ENCODE data around the gene RPL7A.
"Not testable (repeated sequence)": the region's sequence is repeated elsewhere in the genome, so short reads cannot be mapped to it uniquely, and the experiment has no call there.

RPL7A gene

GRCh38 chr9:133383438-133383837 is 35.4 kb downstream of the RPL7A start:
- Histone ChIP-seq H3K9me3 (ENCODE audit: low read length) (no peaks in the 10 kb centered on the region), H3K27me3 (ENCODE audit: insufficient read depth, low read length) (no peaks in the 10 kb centered on the region), H2AFZ (ENCODE audit: low read depth, low read length) (no peak overlapping the region), H3K4me3 (ENCODE audit: low read length) (no peak overlapping the region), H3K36me3 (ENCODE audit: insufficient read depth, low read length) (no peaks in the 10 kb centered on the region), H3K4me1 (ENCODE audit: insufficient read depth, low read length) (no peaks in the 10 kb centered on the region)

- Histone ChIP-seq H3K36me3 (ENCODE audit: insufficient read depth, low read length) (no peaks in the 10 kb centered on the region), H2AFZ (ENCODE audit: low read depth, low read length) (no peak overlapping the region), H3K27me3 (ENCODE audit: insufficient read depth, low read length) (no peaks in the 10 kb centered on the region), H3K4me3 (ENCODE audit: low read length) (no peak overlapping the region), H3K4me1 (ENCODE audit: insufficient read depth, low read length) (no peaks in the 10 kb centered on the region), H3K9me3 (ENCODE audit: low read length) (no peaks in the 10 kb centered on the region)
Measured at GRCh38 chr9:133384736-133385321, 36.8 kb downstream of the RPL7A start.

GRCh38 chr9:133385452-133385851 is 37.4 kb downstream of the RPL7A start:
- Histone ChIP-seq H3K4me3 (ENCODE audit: low read length) (no peak overlapping the region), H3K36me3 (ENCODE audit: insufficient read depth, low read length) (no peaks in the 10 kb centered on the region)

GRCh38 chr9:133386338-133386737 is 38.3 kb downstream of the RPL7A start:
- H3K4me1 ChIP-seq (ENCODE audit: insufficient read depth, low read length) = no peaks in the 10 kb centered on the region
- H3K9me3 ChIP-seq (ENCODE audit: low read length) = no peaks in the 10 kb centered on the region
- H3K36me3 ChIP-seq (ENCODE audit: insufficient read depth, low read length) = no peaks in the 10 kb centered on the region
- no peaks in the 10 kb centered on the region for H3K27me3 ChIP-seq (ENCODE audit: insufficient read depth, low read length)
- H3K4me3 ChIP-seq (ENCODE audit: low read length) = no peak overlapping the region
- no peak overlapping the region for H2AFZ ChIP-seq (ENCODE audit: low read depth, low read length)

More at GRCh38 chr9:133385452-133385851, 37.4 kb downstream of the RPL7A start:
- Histone ChIP-seq H3K4me1 (ENCODE audit: insufficient read depth, low read length) (no peaks in the 10 kb centered on the region), H3K9me3 (ENCODE audit: low read length) (no peaks in the 10 kb centered on the region), H3K27me3 (ENCODE audit: insufficient read depth, low read length) (no peaks in the 10 kb centered on the region), H2AFZ (ENCODE audit: low read depth, low read length) (no peak overlapping the region)

- Histone ChIP-seq H2AFZ (ENCODE audit: low read depth, low read length) (no peak overlapping the region), H3K4me3 (ENCODE audit: low read length) (no peak overlapping the region), H3K9me3 (ENCODE audit: low read length) (no peaks in the 10 kb centered on the region), H3K4me1 (ENCODE audit: insufficient read depth, low read length) (no peaks in the 10 kb centered on the region), H3K36me3 (ENCODE audit: insufficient read depth, low read length) (no peaks in the 10 kb centered on the region), H3K27me3 (ENCODE audit: insufficient read depth, low read length) (no peaks in the 10 kb centered on the region)
Measured at GRCh38 chr9:133387680-133388079, 39.7 kb downstream of the RPL7A start.

GRCh38 chr9:133389025-133389557 is 41.1 kb downstream of the RPL7A start:
- Histone ChIP-seq H3K27me3 (ENCODE audit: insufficient read depth, low read length) (no peaks in the 10 kb centered on the region), H3K4me3 (ENCODE audit: low read length) (no peak overlapping the region), H3K4me1 (ENCODE audit: insufficient read depth, low read length) (no peaks in the 10 kb centered on the region), H3K9me3 (ENCODE audit: low read length) (no peaks in the 10 kb centered on the region), H2AFZ (ENCODE audit: low read depth, low read length) (no peak overlapping the region), H3K36me3 (ENCODE audit: insufficient read depth, low read length) (no peaks in the 10 kb centered on the region)

GRCh38 chr9:133389562-133389961 is 41.5 kb downstream of the RPL7A start:
- no peak overlapping the region for H2AFZ ChIP-seq (ENCODE audit: low read depth, low read length)
- no peaks in the 10 kb centered on the region for H3K36me3 ChIP-seq (ENCODE audit: insufficient read depth, low read length)
- no peaks in the 10 kb centered on the region for H3K9me3 ChIP-seq (ENCODE audit: low read length)
- H3K4me3 ChIP-seq (ENCODE audit: low read length) = no peak overlapping the region
- H3K27me3 ChIP-seq (ENCODE audit: insufficient read depth, low read length) = no peaks in the 10 kb centered on the region
- no peaks in the 10 kb centered on the region for H3K4me1 ChIP-seq (ENCODE audit: insufficient read depth, low read length)

GRCh38 chr9:133390713-133391112 is 42.7 kb downstream of the RPL7A start:
- Histone ChIP-seq H3K9me3 (ENCODE audit: low read length) (no peaks in the 10 kb centered on the region), H3K27me3 (ENCODE audit: insufficient read depth, low read length) (no peaks in the 10 kb centered on the region), H3K4me3 (ENCODE audit: low read length) (no peak overlapping the region), H3K36me3 (ENCODE audit: insufficient read depth, low read length) (no peaks in the 10 kb centered on the region), H2AFZ (ENCODE audit: low read depth, low read length) (no peak overlapping the region), H3K4me1 (ENCODE audit: insufficient read depth, low read length) (no peaks in the 10 kb centered on the region)

GRCh38 chr9:133391449-133391848 is 43.4 kb downstream of the RPL7A start:
- H3K4me3 ChIP-seq (ENCODE audit: low read length); H3K36me3 ChIP-seq (ENCODE audit: insufficient read depth, low read length); H3K27me3 ChIP-seq (ENCODE audit: insufficient read depth, low read length); H3K4me1 ChIP-seq (ENCODE audit: insufficient read depth, low read length); H2AFZ ChIP-seq (ENCODE audit: low read depth, low read length); H3K9me3 ChIP-seq (ENCODE audit: low read length): not testable (repeated sequence)

GRCh38 chr9:133392308-133392707 is 44.3 kb downstream of the RPL7A start:
- H3K4me3 ChIP-seq (ENCODE audit: low read length); H2AFZ ChIP-seq (ENCODE audit: low read depth, low read length); H3K9me3 ChIP-seq (ENCODE audit: low read length); H3K27me3 ChIP-seq (ENCODE audit: insufficient read depth, low read length); H3K36me3 ChIP-seq (ENCODE audit: insufficient read depth, low read length); H3K4me1 ChIP-seq (ENCODE audit: insufficient read depth, low read length): not testable (repeated sequence)

- no peak overlapping the region for H2AFZ ChIP-seq (ENCODE audit: low read depth, low read length)
- no peaks in the 10 kb centered on the region for H3K36me3 ChIP-seq (ENCODE audit: insufficient read depth, low read length)
Measured at GRCh38 chr9:133393399-133393798, 45.4 kb downstream of the RPL7A start.

GRCh38 chr9:133394687-133395271 is 46.8 kb downstream of the RPL7A start:
- Histone ChIP-seq H3K36me3 (ENCODE audit: insufficient read depth, low read length) (no peaks in the 10 kb centered on the region), H3K4me1 (ENCODE audit: insufficient read depth, low read length) (no peaks in the 10 kb centered on the region), H3K9me3 (ENCODE audit: low read length) (no peaks in the 10 kb centered on the region), H2AFZ (ENCODE audit: low read depth, low read length) (no peak overlapping the region), H3K27me3 (ENCODE audit: insufficient read depth, low read length) (no peaks in the 10 kb centered on the region), H3K4me3 (ENCODE audit: low read length) (no peak overlapping the region)

More at GRCh38 chr9:133393399-133393798, 45.4 kb downstream of the RPL7A start:
- H3K4me1 ChIP-seq (ENCODE audit: insufficient read depth, low read length) = no peaks in the 10 kb centered on the region
- no peaks in the 10 kb centered on the region for H3K9me3 ChIP-seq (ENCODE audit: low read length)
- H3K27me3 ChIP-seq (ENCODE audit: insufficient read depth, low read length) = no peaks in the 10 kb centered on the region
- no peak overlapping the region for H3K4me3 ChIP-seq (ENCODE audit: low read length)

- H3K36me3 ChIP-seq (ENCODE audit: insufficient read depth, low read length) = peaks cover 3% of the 10 kb centered on the region
- no peaks in the 10 kb centered on the region for H3K9me3 ChIP-seq (ENCODE audit: low read length)
- H3K4me3 ChIP-seq (ENCODE audit: low read length) = no peak overlapping the region
- H3K27me3 ChIP-seq (ENCODE audit: insufficient read depth, low read length) = no peaks in the 10 kb centered on the region
- no peaks in the 10 kb centered on the region for H3K4me1 ChIP-seq (ENCODE audit: insufficient read depth, low read length)
- no peak overlapping the region for H2AFZ ChIP-seq (ENCODE audit: low read depth, low read length)
Measured at GRCh38 chr9:133396952-133397351, 48.9 kb downstream of the RPL7A start.

GRCh38 chr9:133397370-133397769 is 49.4 kb downstream of the RPL7A start:
- no peaks in the 10 kb centered on the region for H3K9me3 ChIP-seq (ENCODE audit: low read length)
- H3K27me3 ChIP-seq (ENCODE audit: insufficient read depth, low read length) = no peaks in the 10 kb centered on the region
- H3K4me1 ChIP-seq (ENCODE audit: insufficient read depth, low read length) = no peaks in the 10 kb centered on the region
- no peak overlapping the region for H2AFZ ChIP-seq (ENCODE audit: low read depth, low read length)
- H3K36me3 ChIP-seq (ENCODE audit: insufficient read depth, low read length) = peaks cover 6% of the 10 kb centered on the region
- H3K4me3 ChIP-seq (ENCODE audit: low read length) = no peak overlapping the region

Measured in neuron (in vitro differentiated cells).